GM12874 (cell line): ENCODE results near the gene EPHB1.

Experiments used
- CTCF ChIP-seq: IDR thresholded peaks from 2 replicates; pipeline ENCODE4 v1.5.1; 2011; ENCODE audit warnings: low read depth, mild to moderate bottlenecking, control low read depth, low read length, moderate library complexity; ENCODE audit not compliant: insufficient read depth

EPHB1 gene

GRCh38 chr3:135012101-135012500, 217.0 kb downstream of the EPHB1 start:
- no peak for TF ChIP-seq CTCF

GRCh38 chr3:135013206-135013605, 218.1 kb downstream of the EPHB1 start:
- no peak for TF ChIP-seq CTCF

GRCh38 chr3:135014566-135014965, 219.5 kb downstream of the EPHB1 start:
- no peak for TF ChIP-seq CTCF

DNA sequence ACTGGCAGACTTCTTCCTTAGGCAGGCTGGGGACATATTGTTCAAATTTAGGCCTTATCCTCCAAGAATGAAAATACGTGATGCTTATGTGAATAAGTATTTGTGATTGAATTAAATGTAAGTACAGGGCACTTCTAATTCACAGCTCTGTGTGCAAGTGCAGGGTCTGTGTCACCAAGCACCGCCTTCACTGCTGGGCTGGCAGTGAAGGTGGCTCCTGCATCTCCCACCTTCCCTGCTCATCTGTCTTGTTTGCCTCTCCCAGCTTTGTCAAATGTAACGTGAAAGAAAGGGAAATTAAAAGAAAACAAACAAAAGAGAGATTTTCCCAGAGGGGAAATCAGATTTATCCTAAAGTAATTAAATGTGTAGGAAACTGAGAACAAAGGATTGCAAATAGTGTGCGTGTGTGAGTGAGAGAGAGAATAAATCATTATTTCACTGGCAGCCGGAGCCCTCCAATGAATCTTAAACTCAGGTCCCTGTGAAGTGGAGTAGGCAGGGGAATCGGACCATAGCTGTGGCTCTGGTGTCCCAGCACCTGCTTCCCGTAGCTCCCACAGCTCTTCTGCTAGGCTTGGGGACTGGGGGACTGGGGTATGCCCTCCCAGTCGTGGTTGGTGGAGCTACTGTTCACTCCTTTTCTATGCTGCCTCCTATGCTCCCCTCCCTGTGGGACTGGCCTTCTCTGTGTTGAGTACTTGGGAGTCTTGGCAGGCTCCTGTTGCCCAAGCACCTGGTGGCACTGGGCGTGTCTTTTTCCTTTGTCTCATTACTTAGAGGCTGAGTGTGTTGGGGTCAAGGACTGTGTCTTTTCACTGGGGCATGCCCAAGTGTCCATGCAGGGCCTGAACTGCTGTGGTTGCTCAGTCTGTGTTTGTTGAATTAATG, 222.2 kb downstream of the EPHB1 start:
- TF ChIP-seq CTCF, result no peak

GRCh38 chr3:135018149-135018923, 223.3 kb downstream of the EPHB1 start:
- TF ChIP-seq CTCF, result no peak

DNA sequence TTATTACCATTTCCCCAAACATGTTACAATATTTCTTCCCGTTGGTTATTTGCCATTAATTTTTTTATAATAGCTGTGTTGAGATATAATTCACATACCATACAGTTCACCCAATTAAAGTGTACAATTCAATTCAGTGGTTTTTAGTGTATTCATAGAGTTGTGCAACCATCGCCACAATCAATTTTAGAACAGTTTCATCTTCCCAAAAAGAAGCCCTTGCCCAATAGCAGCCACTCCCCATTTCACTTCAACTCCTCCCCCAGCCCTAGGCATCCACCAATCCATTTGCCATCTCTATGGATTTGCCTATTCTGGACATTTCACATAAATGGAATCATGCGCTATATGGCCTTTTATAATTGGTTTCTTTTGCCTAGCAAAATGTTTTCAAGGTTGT, 225.1 kb downstream of the EPHB1 start:
- no peak for TF ChIP-seq CTCF

- no peak for TF ChIP-seq CTCF
Measured at GRCh38 chr3:135023996-135024658, 229.1 kb downstream of the EPHB1 start.
